ENCODE measurements around the gene LRRC55.

Gene LRRC55

GRCh38 chr11:57202281-57202680, 20.5 kb downstream of the LRRC55 start:
- DNase-seq (ENCODE audit: low read depth in 1 of 2, low spot score in 1 of 2) = no peak

DNA sequence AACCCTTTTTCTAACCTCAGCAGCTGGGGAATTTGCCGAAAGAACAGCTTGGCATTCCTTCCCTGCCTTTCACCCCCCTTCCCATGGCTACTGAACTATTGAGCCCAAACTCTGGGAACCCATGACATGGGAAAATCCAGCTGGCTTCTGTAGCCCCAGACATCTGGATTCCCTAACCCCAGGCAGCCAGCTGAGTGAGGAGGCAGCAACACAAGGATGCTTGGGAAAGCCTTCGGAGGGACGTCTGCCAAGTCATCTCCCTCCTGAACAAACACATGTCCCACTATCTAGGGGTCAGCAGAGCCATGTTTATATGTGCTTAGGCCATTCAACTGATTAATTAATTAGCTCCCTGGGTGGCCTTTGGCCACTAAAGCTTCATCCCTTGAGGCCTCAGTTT, 21.6 kb downstream of the LRRC55 start:
- DNase-seq (ENCODE audit: low read depth in 1 of 2, low spot score in 1 of 2) = no peak

- no peak for DNase-seq (ENCODE audit: low read depth in 1 of 2, low spot score in 1 of 2)
Measured at GRCh38 chr11:57203882-57204480, 22.2 kb downstream of the LRRC55 start.

- DNase-seq (ENCODE audit: low read depth in 1 of 2, low spot score in 1 of 2) = no peak
Measured at GRCh38 chr11:57205041-57205641, 23.4 kb downstream of the LRRC55 start.

GRCh38 chr11:57207168-57207567, 25.4 kb downstream of the LRRC55 start:
- no peak for DNase-seq (ENCODE audit: low read depth in 1 of 2, low spot score in 1 of 2)

DNA sequence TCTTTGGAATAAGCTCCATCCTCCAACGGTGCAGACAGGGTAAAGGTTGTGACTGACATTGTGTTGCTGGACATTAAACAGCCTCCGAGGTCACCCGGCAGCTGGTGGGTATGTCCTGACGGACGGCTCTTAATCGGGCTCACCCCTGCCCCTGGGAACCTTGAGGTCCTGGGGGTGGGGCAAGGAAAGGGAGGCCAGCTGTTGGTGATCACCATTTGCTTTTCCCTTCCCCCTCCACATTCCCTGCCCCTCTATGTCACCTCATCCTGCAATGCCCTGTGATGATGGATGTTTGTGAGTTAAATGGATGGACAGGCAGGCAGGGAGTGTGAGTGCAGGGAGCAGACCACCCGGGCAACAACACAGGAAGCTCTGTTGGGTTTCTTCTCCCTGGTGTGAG, 29.0 kb downstream of the LRRC55 start:
- DNase-seq (ENCODE audit: low read depth in 1 of 2, low spot score in 1 of 2) = no peak

DNA sequence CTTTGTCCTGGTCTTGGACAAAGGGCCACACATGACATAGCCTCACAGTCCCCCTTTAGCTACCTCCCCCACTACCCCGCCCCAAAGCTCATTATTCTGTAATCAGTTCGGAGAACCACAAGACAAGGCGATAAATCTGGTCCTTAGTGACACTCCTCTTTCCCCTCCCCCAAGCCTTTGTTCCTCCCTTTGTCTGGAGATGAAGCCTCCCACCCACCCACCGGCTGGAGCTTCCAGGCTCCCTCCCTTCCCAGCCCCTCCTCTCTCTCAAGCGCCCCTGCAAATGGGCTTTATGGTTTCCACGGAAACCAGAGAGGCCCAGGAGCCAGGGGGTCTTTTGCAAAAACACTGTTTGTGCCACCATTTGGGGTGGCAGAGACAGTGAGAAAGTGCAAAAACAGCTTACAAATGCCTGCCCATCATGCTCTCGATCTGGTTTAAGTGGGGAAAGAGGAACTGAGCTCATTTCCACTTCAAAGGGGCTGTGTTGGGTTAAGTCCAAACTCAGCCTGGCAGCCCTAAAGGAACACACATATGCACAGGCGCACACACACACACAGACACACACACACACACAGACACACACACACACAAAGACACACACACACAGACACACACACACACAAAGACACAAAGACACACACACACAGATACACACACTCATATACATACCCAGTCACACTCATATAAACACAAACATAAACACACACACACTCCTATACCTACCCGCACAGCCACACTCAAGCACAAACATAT, 31.8 kb downstream of the LRRC55 start:
- no peak for DNase-seq (ENCODE audit: low read depth in 1 of 2, low spot score in 1 of 2)

DNA sequence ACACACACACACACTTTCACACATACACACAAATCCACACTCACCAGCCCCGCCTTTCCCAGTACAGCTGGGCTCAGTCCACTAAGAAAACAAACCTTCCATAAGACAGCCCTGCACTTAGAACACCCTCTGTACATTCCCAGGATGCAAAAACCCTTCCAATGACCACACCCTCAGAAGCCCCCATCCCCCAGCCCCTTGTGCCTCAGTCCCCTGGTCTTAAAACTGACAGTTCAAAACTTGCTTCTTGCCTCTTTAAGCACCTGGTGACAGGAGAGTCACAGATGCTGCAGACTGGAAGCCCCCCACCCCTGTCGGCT, 32.3 kb downstream of the LRRC55 start:
- DNase-seq (ENCODE audit: low read depth in 1 of 2, low spot score in 1 of 2) = no peak

DNA sequence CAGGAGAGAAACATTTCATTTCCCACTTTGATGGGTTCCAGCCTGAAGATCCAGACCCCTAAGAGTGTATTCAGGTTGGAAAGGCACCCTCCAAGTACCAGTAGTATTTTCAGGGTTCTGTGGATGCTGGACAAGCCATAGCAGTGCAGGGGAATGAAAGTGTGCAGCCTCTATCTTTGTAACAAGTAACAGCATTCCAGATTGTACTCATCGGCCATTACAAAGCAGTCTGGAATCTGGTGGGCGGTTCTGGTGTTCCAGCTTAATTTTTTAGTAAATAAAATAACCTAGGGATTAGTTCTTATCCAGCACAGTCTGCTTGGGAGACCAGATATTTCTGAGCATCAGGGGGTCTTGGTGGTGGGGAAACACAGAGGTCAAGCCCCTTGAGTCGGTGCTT, 32.7 kb downstream of the LRRC55 start:
- no peak for DNase-seq (ENCODE audit: low read depth in 1 of 2, low spot score in 1 of 2)

DNA sequence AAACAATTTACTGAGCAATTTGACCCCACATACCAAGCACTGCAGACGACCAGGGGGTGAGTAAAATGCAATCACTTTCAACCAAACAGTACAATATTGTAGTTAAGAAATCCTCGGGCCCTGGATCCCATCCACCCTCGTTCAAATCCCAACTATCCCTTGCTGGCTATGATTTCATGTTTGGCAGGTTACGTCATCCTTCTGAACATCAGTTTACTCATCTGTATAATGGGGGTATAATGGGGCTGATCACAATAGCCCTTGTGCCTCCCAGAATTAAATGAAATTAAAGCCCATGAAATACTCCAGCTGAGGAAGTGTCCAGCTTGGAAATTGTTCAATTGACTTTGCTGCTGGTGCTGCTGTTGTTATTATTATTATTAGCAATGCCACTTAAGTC, 34.7 kb downstream of the LRRC55 start:
- no peak for DNase-seq (ENCODE audit: low read depth in 1 of 2, low spot score in 1 of 2)

DNA sequence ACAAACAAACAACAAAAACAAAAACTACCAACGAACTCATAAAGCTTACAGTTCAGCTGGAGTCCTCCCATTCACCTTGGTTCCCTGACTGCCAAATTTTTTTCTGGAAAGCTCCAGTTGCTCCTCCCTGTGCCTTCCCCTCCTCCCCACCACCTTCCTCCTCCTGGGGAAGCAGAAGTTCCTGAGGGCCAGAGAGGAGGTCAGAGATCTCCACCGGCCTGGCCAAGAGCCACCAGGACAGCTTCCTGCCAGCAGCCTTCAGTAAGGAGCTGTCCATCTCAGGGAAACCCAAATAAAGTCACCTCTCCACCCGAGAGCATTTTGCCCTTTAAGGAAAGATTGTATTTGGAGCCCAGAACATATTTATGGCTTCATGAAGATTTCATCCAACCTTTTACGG, 35.3 kb downstream of the LRRC55 start:
- DNase-seq (ENCODE audit: low read depth in 1 of 2, low spot score in 1 of 2) = no peak

- no peak for DNase-seq (ENCODE audit: low read depth in 1 of 2, low spot score in 1 of 2)
Measured at GRCh38 chr11:57219021-57219627, 37.4 kb downstream of the LRRC55 start.

GRCh38 chr11:57222239-57222638, 40.5 kb downstream of the LRRC55 start:
- DNase-seq (ENCODE audit: low read depth in 1 of 2, low spot score in 1 of 2) = no peak

GRCh38 chr11:57223601-57224000, 41.8 kb downstream of the LRRC55 start:
- DNase-seq (ENCODE audit: low read depth in 1 of 2, low spot score in 1 of 2) = no peak

DNA sequence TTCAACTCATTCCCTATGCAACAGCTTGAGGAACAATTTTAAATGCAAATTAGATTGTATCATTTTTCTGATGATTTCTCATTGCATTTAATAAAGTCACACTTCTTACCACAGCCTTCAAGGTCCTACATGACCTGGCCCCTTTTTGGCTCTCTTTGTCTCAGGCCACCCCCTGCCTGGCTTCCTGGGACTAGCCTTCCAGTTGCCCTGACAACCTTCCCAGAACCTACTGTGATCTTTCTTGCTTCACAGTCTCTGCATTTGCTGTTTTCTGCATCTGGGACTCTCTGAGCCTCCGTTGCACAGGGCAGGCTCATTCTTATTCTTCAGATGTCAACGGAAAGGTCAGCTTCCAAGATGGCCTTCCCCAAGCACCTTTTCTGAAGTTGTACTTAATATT, 42.4 kb downstream of the LRRC55 start:
- no peak for DNase-seq (ENCODE audit: low read depth in 1 of 2, low spot score in 1 of 2)

DNA sequence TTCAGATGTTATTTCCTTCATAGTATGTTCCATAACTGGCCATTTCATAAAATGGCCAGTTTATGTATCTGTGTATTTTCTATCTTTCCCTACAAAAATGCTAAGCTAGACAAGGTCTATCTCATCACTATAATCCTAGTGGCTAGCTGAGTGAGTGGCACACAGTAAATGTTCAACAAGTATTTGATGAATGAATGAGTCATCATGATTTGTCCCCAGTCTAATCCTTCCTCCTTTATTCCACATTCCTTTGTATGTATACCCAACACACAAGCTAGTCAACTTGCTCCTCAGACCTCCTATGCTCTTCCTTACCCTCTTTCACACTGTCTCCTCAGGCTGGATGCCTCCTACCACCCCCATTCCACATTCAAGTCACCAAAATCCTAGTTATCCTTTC, 42.8 kb downstream of the LRRC55 start:
- DNase-seq (ENCODE audit: low read depth in 1 of 2, low spot score in 1 of 2) = no peak

GRCh38 chr11:57228600-57228999, 46.8 kb downstream of the LRRC55 start:
- no peak for DNase-seq (ENCODE audit: low read depth in 1 of 2, low spot score in 1 of 2)

DNA sequence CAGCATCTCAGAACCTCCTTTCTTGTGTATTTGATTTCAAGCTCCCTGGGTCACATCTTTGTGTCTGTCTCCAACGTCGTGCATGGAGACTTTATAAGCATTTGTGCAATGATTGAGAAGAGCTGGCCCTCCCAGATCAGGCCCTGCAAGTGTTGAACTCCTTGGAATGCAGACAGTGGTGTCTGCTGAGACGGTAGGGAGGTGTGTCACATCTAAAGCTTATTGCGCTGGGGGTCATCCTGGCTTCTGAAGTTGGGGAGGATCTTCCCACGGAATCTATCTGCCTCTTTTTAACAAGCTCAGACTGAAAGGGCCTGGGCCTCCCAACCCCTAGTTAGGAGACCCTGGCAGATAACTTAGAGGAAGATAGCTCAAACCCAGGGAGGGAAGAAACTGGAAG, 48.6 kb downstream of the LRRC55 start:
- DNase-seq (ENCODE audit: low read depth in 1 of 2, low spot score in 1 of 2) = no peak

DNA sequence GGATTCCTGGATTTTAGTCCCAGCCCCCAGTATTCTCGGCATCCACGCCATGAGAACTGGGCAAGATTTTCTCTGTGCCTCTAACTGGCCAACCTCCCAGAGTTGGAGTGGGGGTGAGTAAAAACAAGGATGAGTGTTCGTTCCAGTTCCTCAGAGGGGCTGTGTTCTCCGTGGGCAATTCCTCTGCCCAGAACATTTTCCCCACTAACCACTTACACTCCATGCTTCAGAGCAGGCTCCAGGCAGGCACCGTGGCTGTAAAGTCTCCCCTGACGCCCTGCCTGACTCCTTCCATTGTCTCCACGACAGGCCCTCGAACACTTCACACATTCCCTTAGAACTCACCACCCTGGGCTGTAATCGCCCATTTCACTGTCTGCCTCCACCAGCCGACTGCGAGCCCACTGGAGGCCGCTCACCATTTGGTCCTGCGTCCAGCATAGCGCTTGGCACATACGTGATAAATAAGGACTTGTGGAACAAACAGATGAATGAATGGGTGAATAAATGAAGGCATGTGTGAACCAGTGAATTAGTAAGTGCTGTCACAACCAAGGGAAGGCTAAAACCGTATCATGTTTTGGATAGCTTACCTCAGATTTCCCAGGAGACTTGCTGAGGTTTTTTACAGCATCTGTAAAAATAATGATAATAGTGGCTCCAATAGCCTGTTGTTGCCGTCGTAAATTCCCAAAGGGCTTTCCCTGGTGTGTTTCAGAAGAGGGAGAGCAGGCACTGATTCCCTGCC, 49.2 kb downstream of the LRRC55 start:
- no peak for DNase-seq (ENCODE audit: low read depth in 1 of 2, low spot score in 1 of 2)

- DNase-seq (ENCODE audit: low read depth in 1 of 2, low spot score in 1 of 2) = no peak
Measured at GRCh38 chr11:57231539-57232253, 49.9 kb downstream of the LRRC55 start.

GRCh38 chr11:57233702-57234101, 51.9 kb downstream of the LRRC55 start:
- DNase-seq (ENCODE audit: low read depth in 1 of 2, low spot score in 1 of 2) = no peak

Measured in stimulated activated CD4-positive, alpha-beta T cell treated with anti-CD3 and anti-CD28 coated beads, Interleukin-15, amount 100 ng/mL, for 1 hour (primary cell).